GM10847 (cell line): Measurements from ENCODE around the gene ADORA1.

Experiments used
- POLR2A ChIP-seq: IDR thresholded peaks from 2 replicates; pipeline ENCODE4 v1.6.1; 2011; ENCODE audit not compliant: insufficient read length; ENCODE audit errors: extremely low read depth

The ADORA1 gene

GRCh38 chr1:203103216-203103615, 24.3 kb upstream of the ADORA1 start:
- TF ChIP-seq POLR2A = no peak

- no peak for TF ChIP-seq POLR2A
Observed at GRCh38 chr1:203103829-203104495, 23.6 kb upstream of the ADORA1 start.

GRCh38 chr1:203104789-203105390, 22.6 kb upstream of the ADORA1 start:
- TF ChIP-seq POLR2A = no peak

GRCh38 chr1:203112475-203112874, 15.1 kb upstream of the ADORA1 start:
- TF ChIP-seq POLR2A = no peak

GRCh38 chr1:203113308-203113707, 14.2 kb upstream of the ADORA1 start:
- no peak for TF ChIP-seq POLR2A

- no peak for TF ChIP-seq POLR2A
Observed at GRCh38 chr1:203114202-203114601, 13.3 kb upstream of the ADORA1 start.

- no peak for TF ChIP-seq POLR2A
Observed at GRCh38 chr1:203116091-203116820, 11.3 kb upstream of the ADORA1 start.

- no peak for TF ChIP-seq POLR2A
Observed at GRCh38 chr1:203117611-203118575, 9.6 kb upstream of the ADORA1 start.

- TF ChIP-seq POLR2A = no peak
Observed at GRCh38 chr1:203120325-203121153, 7.0 kb upstream of the ADORA1 start.

- TF ChIP-seq POLR2A = no peak
Observed at GRCh38 chr1:203121186-203122015, 6.1 kb upstream of the ADORA1 start.

- no peak for TF ChIP-seq POLR2A
Observed at GRCh38 chr1:203122159-203122558, 5.4 kb upstream of the ADORA1 start.

- no peak for TF ChIP-seq POLR2A
Observed at GRCh38 chr1:203124011-203124410, 3.5 kb upstream of the ADORA1 start.

GRCh38 chr1:203124546-203125317, 2.8 kb upstream of the ADORA1 start:
- no peak for TF ChIP-seq POLR2A
